GM23338 (cell line): Measurements from ENCODE around the gene MPP3.

Source experiments
- EZH2 ChIP-seq: fragments of 200-600 bp; sonication (generic); IDR thresholded peaks from one replicate; pipeline ENCODE4 v1.8.0; 2017; ENCODE audit warnings: antibody characterized with exemption, mild to moderate bottlenecking, low read depth; ENCODE audit not compliant: unreplicated experiment
- REST ChIP-seq: IDR thresholded peaks from one replicate; pipeline ENCODE4 v1.6.1; 2018; ENCODE audit warnings: antibody characterized with exemption; ENCODE audit not compliant: unreplicated experiment
- TF ChIP-seq, protein P1 (sequence below), 2 experiments: fragments of 200-600 bp in 1 of 2; sonication (generic) in 1 of 2; conservative IDR thresholded peaks; 2 replicates each; pipeline versions ENCODE4 v1.5.1 to v1.6.1; 2016 to 2017; ENCODE audit warnings: antibody characterized with exemption in 2 of 2, low read depth in 2 of 2, mild to moderate bottlenecking in 2 of 2, moderate library complexity in 1 of 2

GRCh38 chr17:43817826-43818225 is 15.1 kb downstream of the MPP3 start:
- TF ChIP-seq, protein P1, sequence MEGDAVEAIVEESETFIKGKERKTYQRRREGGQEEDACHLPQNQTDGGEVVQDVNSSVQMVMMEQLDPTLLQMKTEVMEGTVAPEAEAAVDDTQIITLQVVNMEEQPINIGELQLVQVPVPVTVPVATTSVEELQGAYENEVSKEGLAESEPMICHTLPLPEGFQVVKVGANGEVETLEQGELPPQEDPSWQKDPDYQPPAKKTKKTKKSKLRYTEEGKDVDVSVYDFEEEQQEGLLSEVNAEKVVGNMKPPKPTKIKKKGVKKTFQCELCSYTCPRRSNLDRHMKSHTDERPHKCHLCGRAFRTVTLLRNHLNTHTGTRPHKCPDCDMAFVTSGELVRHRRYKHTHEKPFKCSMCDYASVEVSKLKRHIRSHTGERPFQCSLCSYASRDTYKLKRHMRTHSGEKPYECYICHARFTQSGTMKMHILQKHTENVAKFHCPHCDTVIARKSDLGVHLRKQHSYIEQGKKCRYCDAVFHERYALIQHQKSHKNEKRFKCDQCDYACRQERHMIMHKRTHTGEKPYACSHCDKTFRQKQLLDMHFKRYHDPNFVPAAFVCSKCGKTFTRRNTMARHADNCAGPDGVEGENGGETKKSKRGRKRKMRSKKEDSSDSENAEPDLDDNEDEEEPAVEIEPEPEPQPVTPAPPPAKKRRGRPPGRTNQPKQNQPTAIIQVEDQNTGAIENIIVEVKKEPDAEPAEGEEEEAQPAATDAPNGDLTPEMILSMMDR (conservative IDR thresholded peaks at IDR 0.05; ENCODE audit: low read depth in 2 of 2) = no peak
- TF ChIP-seq EZH2 = no peak
- TF ChIP-seq REST = no peak
